Fibroblast of lung (primary cell): ENCODE measurements around the gene DERL3. TPM values are rescaled to one million over a fixed set of nuclear protein-coding genes. Genes with fewer than 3 reads are reported as not detected.

Experiments
- DNase-seq, 2 donors: peaks; one replicate each; pipeline versions ENCODE4 v3.0.0 to v3.0.0-alpha.2; 2010; ENCODE audit warnings: low read depth in 2 of 2
- H2AFZ ChIP-seq: 2 replicates; pipeline ENCODE4 v1.5.1; 2012; ENCODE audit warnings: low read length, control low read depth, inconsistent platforms
- H3K27ac ChIP-seq: 2 replicates; pipeline ENCODE4 v1.5.1; 2011; ENCODE audit warnings: low read length, control low read depth; ENCODE audit not compliant: insufficient read depth
- H3K27me3 ChIP-seq: 2 replicates; pipeline ENCODE4 v1.5.1; 2011; ENCODE audit warnings: mild to moderate bottlenecking, low read length; ENCODE audit not compliant: control insufficient read depth, insufficient read depth
- H3K36me3 ChIP-seq: 2 replicates; pipeline ENCODE4 v1.5.1; 2011; ENCODE audit warnings: low read length; ENCODE audit not compliant: control insufficient read depth, insufficient read depth
- H3K4me1 ChIP-seq: 2 replicates; pipeline ENCODE4 v1.5.1; 2011; ENCODE audit warnings: low read length; ENCODE audit not compliant: control insufficient read depth, insufficient read depth; ENCODE audit errors: extremely low read depth
- H3K4me2 ChIP-seq: 2 replicates; pipeline ENCODE4 v1.5.1; 2011; ENCODE audit warnings: low read length, control low read depth; ENCODE audit not compliant: insufficient read depth; ENCODE audit errors: extremely low read depth
- H3K4me3 ChIP-seq, 4 experiments: fragments of 200-600 bp in 1 of 4; sonication (generic) in 1 of 4; replicated peaks in 1 of 4; 2 replicates each; pipeline ENCODE4 v1.5.1; 2011 to 2016; ENCODE audit warnings: low read length in 4 of 4, low read depth in 3 of 4, mild to moderate bottlenecking in 3 of 4, control low read depth in 2 of 4, inconsistent platforms in 1 of 4, mixed read lengths in 1 of 4; ENCODE audit not compliant: insufficient read depth in 1 of 4; ENCODE audit errors: control extremely low read depth in 1 of 4
- H3K79me2 ChIP-seq: 2 replicates; pipeline ENCODE4 v1.5.1; 2012; ENCODE audit warnings: mild to moderate bottlenecking, low read length, inconsistent platforms; ENCODE audit not compliant: control insufficient read depth, insufficient read depth
- H3K9ac ChIP-seq: 2 replicates; pipeline ENCODE4 v1.5.1; 2011; ENCODE audit warnings: mild to moderate bottlenecking, low read length, control low read depth; ENCODE audit not compliant: insufficient read depth
- H3K9me3 ChIP-seq: 2 replicates; pipeline ENCODE4 v1.5.1; 2012; ENCODE audit warnings: low read depth, low read length; ENCODE audit not compliant: control insufficient read depth, insufficient read depth
- H4K20me1 ChIP-seq: 2 replicates; pipeline ENCODE4 v1.5.1; 2011; ENCODE audit warnings: low read length; ENCODE audit not compliant: control insufficient read depth, insufficient read depth; ENCODE audit errors: extremely low read depth
- CTCF ChIP-seq, 2 donors: IDR thresholded peaks in 1 of 2; conservative IDR thresholded peaks in 1 of 2; 1 replicate in 1 of 2; 2 replicates in 1 of 2; pipeline ENCODE4 v1.5.1; 2011 to 2012; ENCODE audit warnings: low read length in 2 of 2, control low read depth in 1 of 2, inconsistent platforms in 1 of 2, low read depth in 1 of 2, mild to moderate bottlenecking in 1 of 2
- EZH2 ChIP-seq: IDR thresholded peaks from 2 replicates; pipeline ENCODE4 v1.5.1; 2012; ENCODE audit warnings: low read length, control low read depth, mild to moderate bottlenecking; ENCODE audit errors: missing control alignments
- polyA plus RNA-seq, 2 donors: library from polyadenylated mRNA; depleted of rRNA in 1 of 2; stranded (reverse) in 1 of 2; unstranded in 1 of 2; fragments of >200 nt; gene quantifications; 2 replicates each; pipeline ENCODE4 v1.2.1, GENCODE V29; 2011 to 2012; ENCODE audit warnings: missing spikeins in 1 of 2
- total RNA-seq: library from RNA; depleted of rRNA; stranded (reverse); fragments of >200 nt; gene quantifications from 2 replicates; pipeline ENCODE4 v1.2.1, GENCODE V29; 2014

Gene DERL3
- total and polyA plus RNA-seq, 2 donors (not counting 1 experiment from before 2014, with no cell fraction given): 0.42 to 0.50 TPM

- Histone ChIP-seq H2AFZ (no peak overlapping the region), H3K36me3 (peaks cover 7% of the 10 kb centered on the region), H3K79me2 (peaks cover 52% of the 10 kb centered on the region), H3K4me2 (peak overlapping the region; percentile 60), H3K27ac (peak overlapping the region; percentile 63), H3K4me3 (no peak overlapping the region), H3K27me3 (no peaks in the 10 kb centered on the region), H4K20me1 (no peaks in the 10 kb centered on the region), H3K4me1 (peaks cover 7% of the 10 kb centered on the region), H3K9me3 (no peaks in the 10 kb centered on the region), H3K9ac (no peak overlapping the region)
- TF ChIP-seq CTCF (conservative IDR thresholded peaks at IDR 0.05 in 1 of 2, IDR thresholded peaks at IDR 0.05 in 1 of 2; ENCODE audit: low read depth in 1 of 2, low read length in 2 of 2) (no peak), EZH2 (no peak)
- DNase-seq: no peak
Observed at GRCh38 chr22:23791738-23792645, 46.8 kb downstream of the DERL3 start.

GRCh38 chr22:23790819-23791737, 47.7 kb downstream of the DERL3 start:
- Histone ChIP-seq H3K27ac (peak overlapping the region; percentile 63), H3K9ac (no peak overlapping the region), H3K79me2 (peaks cover 52% of the 10 kb centered on the region), H3K4me3 (no peak overlapping the region), H3K4me1 (peaks cover 12% of the 10 kb centered on the region), H3K4me2 (peak overlapping the region; percentile 60), H3K9me3 (no peaks in the 10 kb centered on the region), H3K36me3 (peaks cover 4% of the 10 kb centered on the region), H4K20me1 (no peaks in the 10 kb centered on the region), H2AFZ (no peak overlapping the region), H3K27me3 (no peaks in the 10 kb centered on the region)
- TF ChIP-seq EZH2 (no peak), CTCF (conservative IDR thresholded peaks at IDR 0.05 in 1 of 2, IDR thresholded peaks at IDR 0.05 in 1 of 2; ENCODE audit: low read depth in 1 of 2, low read length in 2 of 2) (no peak)
- DNase-seq: peak; percentile 45 to 78

- Histone ChIP-seq H3K79me2 (peaks cover 52% of the 10 kb centered on the region), H2AFZ (no peak overlapping the region), H3K4me1 (peaks cover 12% of the 10 kb centered on the region), H3K4me3 (no peak overlapping the region), H3K27me3 (no peaks in the 10 kb centered on the region), H3K36me3 (peaks cover 4% of the 10 kb centered on the region), H3K4me2 (peak overlapping the region; percentile 20), H3K27ac (no peak overlapping the region), H3K9me3 (no peaks in the 10 kb centered on the region), H3K9ac (no peak overlapping the region), H4K20me1 (no peaks in the 10 kb centered on the region)
- no peak for TF ChIP-seq EZH2
- TF ChIP-seq CTCF (conservative IDR thresholded peaks at IDR 0.05 in 1 of 2, IDR thresholded peaks at IDR 0.05 in 1 of 2; ENCODE audit: low read depth in 1 of 2, low read length in 2 of 2): no peak
- DNase-seq: no peak
Observed at GRCh38 chr22:23789638-23790037, 49.2 kb downstream of the DERL3 start.
